ENCODE measurements around the gene MEGF11. TPM values are rescaled to one million over a fixed set of nuclear protein-coding genes. Genes with fewer than 3 reads are reported as not detected.
A peak's percentile ranks its signal among the peaks of the same experiment; 100 is the strongest.

MEGF11 gene
- total and polyA plus RNA-seq, 10 donors = 0.02 to 0.61 (median 0.23) TPM; not detected in 4

DNA sequence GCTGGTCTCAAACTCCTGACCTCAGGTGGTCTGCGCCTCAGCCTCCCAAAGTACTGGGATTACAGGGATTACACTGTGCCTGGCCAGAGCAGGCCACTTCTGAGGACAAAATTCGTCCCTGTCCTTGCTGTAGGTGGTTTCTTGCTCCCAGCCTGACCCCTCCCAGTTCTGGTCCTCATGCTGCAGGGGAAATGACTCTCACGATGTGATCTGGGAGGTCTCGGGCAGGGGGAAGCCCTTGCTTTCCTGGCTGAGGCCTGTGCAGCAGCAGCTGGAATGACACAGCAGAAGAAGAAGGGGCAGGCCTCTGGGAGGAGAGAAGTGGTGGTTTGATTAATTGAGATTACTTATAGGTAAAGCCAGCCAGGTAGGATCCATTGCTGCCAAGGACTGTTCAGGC lies 39.3 kb downstream of the MEGF11 start:
- Histone ChIP-seq H3K36me3 (no peaks in the 10 kb centered on the region), H3K9me3 (no peaks in the 10 kb centered on the region), H3K4me3 (no peak overlapping the region), H3K27me3 (replicated peaks in 1 of 7) (no peaks in the 10 kb centered on the region), H3K4me1 (no peaks in the 10 kb centered on the region), H3K27ac (no peak overlapping the region)
- 17 to 41% (median 40%) methylated on average over 2 to 4 of the region's 4 CpGs for WGBS, 5 donors
- intact Hi-C loops (cut with DNase I; ENCODE audit: low total_unique reads) = no loop called here
- TF ChIP-seq CTCF (IDR thresholded peaks at IDR 0.05 in 8 of 11, conservative IDR thresholded peaks at IDR 0.05 in 3 of 11) = no peak
- no peak for TF ChIP-seq POLR2A (IDR thresholded peaks at IDR 0.05)
- no peak for TF ChIP-seq POLR2AphosphoS5 (IDR thresholded peaks at IDR 0.05)
- peak; percentile 29 for DNase-seq

DNA sequence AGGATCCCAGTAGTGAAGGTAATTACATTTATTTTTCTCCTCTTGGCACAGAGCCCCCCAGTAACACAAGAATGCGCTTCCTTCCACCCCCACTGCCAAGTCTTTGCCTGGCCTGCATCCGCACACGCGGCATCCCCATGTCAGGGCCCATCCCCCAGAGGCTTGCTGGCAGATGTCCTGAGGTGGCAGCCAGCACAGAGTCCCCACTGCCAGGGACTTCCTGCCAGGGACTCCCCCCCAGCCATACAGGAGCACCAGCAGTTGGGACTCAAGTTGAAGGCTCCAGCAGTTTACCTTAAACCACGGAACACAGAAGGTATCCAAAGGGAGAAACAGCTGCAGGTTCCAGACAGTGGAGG lies 41.0 kb downstream of the MEGF11 start:
- 40 to 76% (median 45%) methylated on average over 5 of the region's 5 CpGs for WGBS, 5 donors
- TF ChIP-seq POLR2A (IDR thresholded peaks at IDR 0.05) = no peak
- TF ChIP-seq CTCF (IDR thresholded peaks at IDR 0.05 in 8 of 11, conservative IDR thresholded peaks at IDR 0.05 in 3 of 11) = no peak
- peak in 1 of 3 donors; percentile 37 for TF ChIP-seq POLR2AphosphoS5 (IDR thresholded peaks at IDR 0.05)

DNA sequence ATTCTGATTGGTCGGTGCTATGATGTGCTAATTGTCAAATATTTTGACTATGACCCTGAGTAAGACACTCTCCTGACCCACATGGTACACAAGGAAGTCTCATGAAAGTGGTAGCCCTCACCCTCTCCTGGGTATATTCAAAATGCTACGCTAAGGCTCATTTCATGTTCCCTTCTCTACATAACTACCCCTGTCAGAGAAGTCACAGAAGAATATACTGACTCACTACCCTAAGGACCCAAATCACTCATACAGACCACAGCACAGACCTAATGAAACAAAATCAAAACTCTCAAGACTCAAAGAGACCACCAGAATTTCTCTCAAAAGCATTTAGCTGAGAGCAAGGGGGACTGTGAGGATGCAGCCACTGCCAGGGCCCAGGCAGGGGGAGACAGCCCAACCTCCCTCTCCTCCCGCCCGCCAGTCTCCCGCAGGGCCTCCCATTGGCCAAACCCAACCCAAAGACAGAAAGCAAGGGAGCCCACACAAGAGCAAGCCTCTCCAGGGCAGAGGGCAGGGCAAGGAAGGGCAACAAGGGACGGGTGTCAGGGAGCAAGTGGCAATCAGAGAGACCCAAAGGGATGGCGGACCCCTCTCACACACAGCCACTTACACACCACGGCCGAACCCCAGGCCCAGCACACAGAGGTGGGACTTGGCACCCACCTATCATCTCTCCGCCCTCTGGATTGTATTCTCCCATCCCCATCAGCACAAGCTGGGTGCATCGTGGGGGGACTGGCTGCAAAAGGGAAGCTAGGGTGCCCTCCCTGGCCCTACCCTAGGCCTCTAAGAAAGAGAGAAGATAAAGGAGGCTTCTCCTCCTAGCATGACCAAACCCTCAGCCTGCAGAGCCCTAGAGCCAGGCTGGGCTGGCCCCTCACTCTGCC lies 41.6 kb downstream of the MEGF11 start:
- Histone ChIP-seq H3K27me3 (replicated peaks in 1 of 7) (no peaks in the 10 kb centered on the region), H3K4me3 (no peak overlapping the region), H3K9me3 (peaks cover 0 to 9% (median 4%) of the 10 kb centered on the region in 8 donors), H3K27ac (no peak overlapping the region), H3K36me3 (no peaks in the 10 kb centered on the region), H3K4me1 (no peaks in the 10 kb centered on the region)
- DNase-seq = peak; percentile 48
- TF ChIP-seq POLR2A (IDR thresholded peaks at IDR 0.05) (no peak), POLR2AphosphoS5 (IDR thresholded peaks at IDR 0.05) (no peak)
- WGBS, 5 donors = 70 to 86% (median 84%) methylated on average over 9 to 11 of the region's 11 CpGs
- intact Hi-C loops (cut with DNase I; ENCODE audit: low total_unique reads) = no loop called here

More for the DNA sequence above, 41.0 kb downstream of the MEGF11 start:
- Histone ChIP-seq H3K4me1 (no peaks in the 10 kb centered on the region), H3K9me3 (peaks cover 0 to 3% (median 0%) of the 10 kb centered on the region in 8 donors), H3K27ac (no peak overlapping the region), H3K36me3 (no peaks in the 10 kb centered on the region), H3K27me3 (replicated peaks in 1 of 7) (no peaks in the 10 kb centered on the region), H3K4me3 (no peak overlapping the region)
- peak; percentile 41 for DNase-seq
- intact Hi-C loops (cut with DNase I; ENCODE audit: low total_unique reads) = no loop called here

GRCh38 chr15:66210684-66211083 lies 42.9 kb downstream of the MEGF11 start:
- Histone ChIP-seq H3K4me3 (no peak overlapping the region), H3K27me3 (replicated peaks in 1 of 7) (no peaks in the 10 kb centered on the region), H3K4me1 (no peaks in the 10 kb centered on the region), H3K27ac (no peak overlapping the region), H3K36me3 (no peaks in the 10 kb centered on the region), H3K9me3 (peaks cover 0 to 17% (median 7%) of the 10 kb centered on the region in 8 donors)
- WGBS, 5 donors = 90 to 97% (median 93%) methylated on average over 4 of the region's 4 CpGs
- DNase-seq = peak; percentile 25
- TF ChIP-seq POLR2A (IDR thresholded peaks at IDR 0.05) (no peak), POLR2AphosphoS5 (IDR thresholded peaks at IDR 0.05) (no peak), CTCF (IDR thresholded peaks at IDR 0.05 in 8 of 11, conservative IDR thresholded peaks at IDR 0.05 in 3 of 11) (no peak)
- intact Hi-C loops (cut with DNase I; ENCODE audit: low total_unique reads) = no loop called here
